Skin of body (tissue), 2 donors: ENCODE results near the gene ERF. TPM values are rescaled to one million over a fixed set of nuclear protein-coding genes. Genes with fewer than 3 reads are reported as not detected.

Experiments
- DNase-seq: peaks from one replicate; lab custom pipeline; 2025; lab: John Stamatoyannopoulos, UW
- total RNA-seq: library from RNA; depleted of rRNA; stranded (reverse); fragments of >200 nt; gene quantifications from one replicate; pipeline ENCODE4 v1.2.3, GENCODE V29; 2014

Gene ERF
- total RNA-seq, 1 donor from 2014 or later = 23.5 TPM

GRCh38 chr19:42287017-42287826 is 32.3 kb upstream of the ERF start:
- no peak for DNase-seq

GRCh38 chr19:42286349-42287016 is 31.6 kb upstream of the ERF start:
- DNase-seq = no peak

DNA sequence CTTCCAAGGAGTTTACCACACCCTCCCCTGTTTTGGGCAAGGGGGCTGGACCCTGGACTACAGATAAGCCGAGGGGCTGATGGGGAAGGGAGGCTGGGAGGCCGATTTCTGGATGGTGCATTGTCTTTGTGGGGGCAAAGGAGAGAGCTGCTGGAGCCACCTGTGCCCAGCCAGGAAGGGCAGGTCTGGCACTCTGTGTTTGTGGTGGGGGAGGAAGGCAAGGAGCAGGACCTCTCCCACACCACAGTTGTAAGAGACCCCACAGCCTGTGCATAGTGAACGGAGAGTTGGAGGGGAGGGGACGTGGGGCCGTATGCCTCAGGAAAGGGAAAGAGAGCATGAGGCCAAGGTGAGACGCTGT is 31.0 kb upstream of the ERF start:
- DNase-seq = no peak

- DNase-seq = no peak
Observed at GRCh38 chr19:42285541-42285941, 30.6 kb upstream of the ERF start.

DNA sequence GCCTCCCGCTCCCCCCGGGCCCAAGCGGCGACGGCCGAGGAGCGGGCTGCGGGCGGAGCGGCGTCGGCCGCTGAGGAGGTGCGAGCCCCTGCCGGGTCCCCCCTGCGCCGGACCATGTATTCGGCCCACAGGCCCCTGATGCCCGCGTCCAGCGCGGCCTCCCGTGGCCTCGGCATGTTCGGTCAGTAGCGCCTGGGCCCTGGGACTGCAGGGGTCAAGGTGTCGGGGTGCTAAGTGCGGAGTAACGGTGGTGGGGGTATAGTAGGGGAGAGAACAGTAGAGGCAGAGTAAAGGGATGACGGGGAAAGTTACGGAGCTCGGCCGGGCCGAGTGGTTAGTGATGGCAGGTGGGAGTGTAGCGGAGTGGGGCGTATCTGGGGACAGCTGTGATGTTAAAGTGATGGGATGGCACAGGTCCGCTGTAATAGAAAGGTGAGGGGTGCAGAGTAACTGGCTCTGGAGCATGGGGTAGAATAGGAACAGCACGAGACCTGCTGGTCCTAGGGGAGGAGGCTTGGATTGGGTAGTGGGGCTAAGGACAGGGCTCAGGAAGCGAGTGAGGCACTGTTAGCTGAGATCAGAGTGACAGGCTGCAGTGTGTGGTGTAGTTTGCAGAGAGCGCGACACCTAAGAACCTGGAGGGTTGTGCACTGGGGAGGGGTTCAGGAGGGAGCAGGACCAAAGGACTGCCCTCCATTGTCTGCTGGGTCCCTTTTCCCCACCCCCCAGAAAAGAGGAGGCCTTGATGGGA is 29.8 kb upstream of the ERF start:
- peak; percentile 66 for DNase-seq

DNA sequence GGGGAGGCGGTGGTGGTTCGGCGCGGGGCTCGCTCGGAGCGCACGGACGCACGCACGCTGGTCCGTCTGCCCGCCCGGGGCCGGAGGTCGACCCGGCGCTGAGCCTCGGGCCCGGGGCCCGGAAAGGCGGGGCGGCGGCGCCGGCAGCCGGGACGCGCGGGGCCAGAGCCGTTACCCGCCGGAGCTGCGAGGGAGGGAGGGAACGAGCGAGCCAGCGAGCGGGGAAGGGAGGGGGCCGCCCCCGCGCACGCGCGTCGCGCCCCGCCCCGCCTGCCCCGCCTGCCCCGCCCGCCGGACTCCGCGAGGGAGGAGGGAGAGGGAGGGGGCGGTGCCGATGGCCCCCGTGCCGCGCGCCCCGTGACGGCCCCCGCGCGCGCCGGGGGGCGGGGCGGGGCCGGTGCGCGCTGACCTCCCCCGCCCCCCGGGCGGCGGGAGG is 29.2 kb upstream of the ERF start:
- DNase-seq = peak; percentile 62

- DNase-seq = peak; percentile 92
Observed at GRCh38 chr19:42283188-42284065, 28.5 kb upstream of the ERF start.

- DNase-seq = no peak
Observed at GRCh38 chr19:42282819-42283187, 27.9 kb upstream of the ERF start.

DNA sequence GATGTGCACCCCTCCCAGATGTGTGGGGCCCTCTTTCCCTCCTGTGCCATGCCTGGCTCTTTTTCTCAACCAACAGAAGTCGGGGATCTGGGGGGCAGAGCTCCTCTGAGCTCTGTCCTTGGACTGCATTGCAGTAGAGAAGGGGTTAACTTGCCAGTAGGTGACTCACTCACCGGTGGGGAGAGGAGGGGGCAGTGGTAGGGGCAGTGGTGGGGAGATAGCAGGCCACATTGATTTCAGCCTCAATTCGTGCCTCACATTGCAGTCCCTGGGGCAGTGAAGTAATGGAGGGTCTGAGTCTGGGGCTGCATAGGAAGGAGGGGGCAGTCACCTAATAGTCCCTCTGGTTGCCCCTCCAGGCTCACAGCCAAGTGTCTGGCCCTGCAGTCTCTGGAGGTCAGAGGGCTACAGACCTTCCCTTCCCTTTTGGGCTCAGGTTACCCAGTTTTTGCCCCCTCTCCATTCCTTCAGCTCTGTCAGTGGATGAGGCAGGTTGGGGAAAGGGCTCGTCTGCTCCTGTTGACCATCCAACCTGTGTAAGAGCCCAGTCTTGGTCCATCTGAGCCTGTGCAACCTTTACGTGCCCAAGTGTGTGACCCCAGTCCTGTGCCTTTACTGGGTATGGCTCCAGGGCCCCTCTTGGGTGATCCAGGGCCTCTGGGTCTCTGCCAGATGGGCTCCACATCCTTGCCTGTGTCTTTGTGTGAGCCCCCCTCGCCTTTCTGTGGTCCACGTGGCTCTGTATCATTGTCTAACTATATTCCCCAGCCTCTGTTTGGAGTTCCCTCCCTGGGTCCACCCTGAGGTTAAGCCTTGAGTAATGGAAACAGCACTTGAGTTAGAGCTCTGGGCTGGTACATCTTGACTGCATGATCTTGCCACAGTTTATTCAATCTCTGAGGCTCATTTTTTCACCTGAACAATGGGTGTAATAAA is 27.2 kb upstream of the ERF start:
- DNase-seq = peak; percentile 79

DNA sequence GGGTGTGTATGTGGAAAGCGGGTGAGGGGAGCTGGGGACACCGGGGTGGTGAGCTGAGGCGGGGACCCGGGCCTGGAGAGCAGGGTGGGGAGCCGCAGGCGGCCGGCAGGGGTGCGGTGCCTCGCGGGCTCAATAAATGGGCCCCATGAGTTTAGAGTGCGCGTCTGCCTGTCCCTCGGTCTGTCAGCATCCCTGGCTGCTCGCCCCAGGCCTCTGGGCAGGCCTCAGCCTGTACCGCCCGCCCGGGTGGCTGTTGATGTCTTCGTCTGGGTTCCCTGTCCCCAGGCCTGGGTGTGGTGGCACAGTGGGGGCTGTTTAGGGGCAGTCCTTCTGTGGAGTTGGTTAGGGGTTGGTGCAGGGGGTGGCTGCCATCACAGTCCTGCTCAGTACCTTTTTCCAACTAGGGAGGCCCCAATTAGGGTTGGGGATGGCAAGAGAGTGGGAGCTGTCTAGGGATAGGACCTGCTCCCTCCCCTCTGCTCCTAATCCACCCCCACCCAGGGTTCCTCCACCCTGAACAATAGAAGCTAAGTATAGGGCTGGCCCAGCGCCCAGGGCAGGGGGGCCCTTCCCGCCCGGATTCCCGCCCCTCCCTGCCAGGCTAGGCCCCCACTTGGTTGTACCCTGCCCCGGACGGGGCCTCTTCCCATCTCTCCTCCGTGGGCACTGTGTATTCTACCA is 26.4 kb upstream of the ERF start:
- peak; percentile 58 for DNase-seq

- no peak for DNase-seq
Observed at GRCh38 chr19:42280815-42281145, 25.9 kb upstream of the ERF start.

- DNase-seq = peak; percentile 95
Observed at GRCh38 chr19:42279902-42280814, 25.2 kb upstream of the ERF start.

DNA sequence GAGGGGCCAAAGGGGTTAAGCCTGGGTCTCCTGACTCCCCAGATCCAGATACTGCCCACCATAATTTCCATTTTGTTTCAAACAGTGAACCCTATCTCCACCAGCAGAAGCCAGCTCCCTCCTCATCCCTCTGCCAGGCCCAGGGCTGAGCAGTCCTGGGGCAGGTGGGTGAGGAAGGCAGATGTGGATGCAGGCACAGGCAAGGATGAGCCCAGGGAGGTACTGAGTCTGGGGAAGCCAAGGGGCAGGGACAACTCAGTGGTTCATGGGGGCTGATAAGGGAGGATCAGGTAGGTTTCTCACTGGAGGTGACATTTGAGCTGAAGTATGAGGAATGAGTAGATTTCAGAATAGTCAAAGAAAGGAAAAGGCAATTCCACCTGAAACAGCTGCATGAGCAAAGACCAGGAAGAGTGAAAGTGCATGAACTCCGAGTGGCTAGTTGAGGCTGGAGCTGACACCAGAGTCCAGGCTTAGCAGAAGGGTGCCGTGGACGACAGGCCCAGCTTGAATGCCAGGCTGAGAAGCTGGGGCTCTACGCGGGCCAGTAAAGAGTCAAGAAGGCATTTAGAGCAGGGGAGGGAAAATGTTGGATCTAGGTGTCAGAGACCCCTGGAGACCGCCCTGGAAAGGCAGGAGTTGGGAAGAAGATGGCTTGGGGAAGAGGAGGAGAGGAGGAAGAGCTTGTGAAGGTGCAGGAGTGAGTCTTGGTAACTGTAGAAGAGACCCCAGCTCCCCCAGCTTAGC is 24.4 kb upstream of the ERF start:
- DNase-seq = no peak

DNA sequence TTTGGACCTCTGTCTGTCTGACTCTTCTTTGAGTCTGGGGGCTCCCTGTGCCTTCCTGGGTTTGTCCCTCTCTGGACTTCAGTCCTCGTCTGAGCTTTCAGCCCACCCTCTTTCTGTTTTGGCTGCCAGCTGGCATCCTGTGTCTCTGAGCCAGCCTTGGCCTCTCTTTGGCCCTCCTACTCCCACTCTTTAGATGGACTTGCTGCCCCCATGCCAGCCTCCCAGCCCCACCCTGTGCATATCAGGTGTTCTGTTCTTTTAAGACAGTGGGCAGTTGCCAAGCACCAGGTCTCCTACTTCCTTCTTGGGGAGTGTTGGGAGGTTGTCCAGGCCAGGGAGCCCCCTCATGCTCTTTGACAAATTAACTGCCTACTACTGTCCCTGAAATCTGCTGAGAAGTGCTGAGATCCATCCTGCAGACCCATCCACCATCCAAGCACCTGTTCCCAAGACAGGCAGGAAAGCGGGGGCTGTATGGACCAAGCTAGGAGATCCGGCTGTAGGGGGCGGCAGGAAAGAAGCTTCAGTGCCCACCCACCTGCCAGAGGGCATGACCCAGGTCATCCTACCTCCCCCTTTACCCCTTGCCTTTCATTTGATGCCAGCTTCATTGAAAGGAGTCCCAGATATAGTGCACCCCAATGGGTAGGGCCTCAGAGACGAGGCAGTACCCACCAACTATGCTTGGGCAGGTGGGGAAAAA is 23.7 kb upstream of the ERF start:
- DNase-seq = no peak

GRCh38 chr19:42277821-42278451 is 23.0 kb upstream of the ERF start:
- no peak for DNase-seq

GRCh38 chr19:42276821-42277220 is 21.9 kb upstream of the ERF start:
- DNase-seq = no peak

DNA sequence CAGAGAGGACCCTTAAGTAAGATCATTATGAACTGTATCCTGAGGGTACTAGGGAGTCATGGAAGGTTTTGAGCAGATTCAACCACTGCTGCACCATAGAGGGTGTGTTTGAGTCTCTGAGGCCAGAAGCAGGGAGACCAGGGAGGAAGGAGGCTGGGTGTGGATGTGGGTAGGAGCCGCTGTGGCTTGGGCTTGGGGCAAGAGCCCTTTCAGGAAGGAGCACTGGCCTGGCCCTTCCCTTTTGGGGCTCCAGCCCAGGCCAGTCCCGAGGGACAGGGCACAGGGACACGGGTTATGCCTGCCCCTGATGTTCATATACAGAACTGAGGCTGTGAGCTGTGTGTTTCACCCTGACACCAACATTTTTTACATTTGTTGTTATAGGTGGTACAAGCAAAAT is 21.4 kb upstream of the ERF start:
- no peak for DNase-seq
